Spleen (tissue), 11 donors: ENCODE data around the gene CENPO. TPM values are rescaled to one million over a fixed set of nuclear protein-coding genes. Genes with fewer than 3 reads are reported as not detected.

Experiments used
- DNase-seq: peaks from one replicate; pipeline ENCODE4 v3.0.0-alpha.2; 2020
- H3K27ac ChIP-seq, 8 donors: fragments of 200-600 bp; sonication (generic) in 7 of 8; 1 replicate in 4 of 8; 2 replicates in 4 of 8; pipeline versions ENCODE4 v1.5.0 to v1.8.0; 2016 to 2021; ENCODE audit warnings: inconsistent platforms in 4 of 8, mild to moderate bottlenecking in 4 of 8, moderate library complexity in 1 of 8
- H3K27me3 ChIP-seq, 7 donors: fragments of 200-600 bp; sonication (generic) in 6 of 7; replicated peaks in 1 of 7; 1 replicate in 4 of 7; 2 replicates in 3 of 7; pipeline versions ENCODE4 v1.5.0 to v1.8.0; 2016 to 2021; ENCODE audit warnings: inconsistent platforms in 3 of 7, mild to moderate bottlenecking in 1 of 7
- H3K36me3 ChIP-seq, 6 donors: fragments of 200-600 bp; sonication (generic) in 5 of 6; 1 replicate in 4 of 6; 2 replicates in 2 of 6; pipeline versions ENCODE4 v1.5.0 to v1.8.0; 2016 to 2021; ENCODE audit warnings: inconsistent platforms in 2 of 6
- H3K4me1 ChIP-seq, 6 donors: fragments of 200-600 bp; sonication (generic) in 5 of 6; 1 replicate in 3 of 6; 2 replicates in 3 of 6; pipeline versions ENCODE4 v1.5.0 to v1.8.0; 2016 to 2021; ENCODE audit warnings: inconsistent platforms in 3 of 6
- H3K4me3 ChIP-seq, 8 donors: fragments of 200-600 bp; sonication (generic) in 7 of 8; 1 replicate in 4 of 8; 2 replicates in 4 of 8; pipeline versions ENCODE4 v1.5.0 to v1.8.0; 2016 to 2021; ENCODE audit warnings: inconsistent platforms in 4 of 8, mild to moderate bottlenecking in 4 of 8, moderate library complexity in 2 of 8
- H3K9me3 ChIP-seq, 8 donors: fragments of 200-600 bp; sonication (generic) in 7 of 8; 1 replicate in 4 of 8; 2 replicates in 4 of 8; pipeline versions ENCODE4 v1.5.0 to v1.8.0; 2016 to 2021; ENCODE audit warnings: inconsistent platforms in 4 of 8
- POLR2A ChIP-seq, 3 donors: fragments of 450-650 bp; IDR thresholded peaks; one replicate each; pipeline ENCODE4 v1.5.1; 2017; ENCODE audit warnings: antibody characterized with exemption in 3 of 3, mild to moderate bottlenecking in 1 of 3
- POLR2AphosphoS5 ChIP-seq, 3 donors: sonication (generic); formaldehyde crosslinking; IDR thresholded peaks; one replicate each; pipeline ENCODE4 v1.5.1; 2017; ENCODE audit warnings: antibody characterized with exemption in 3 of 3
- WGBS, 5 donors: extraction: QIAGEN DNeasy Blood & Tissue Kit in 3 of 5; methylation state at CpG; one replicate each; pipeline versions ENCODE4 v1.1.5 to v1.1.7; 2013 to 2018; 5-methylcytosine and 5-hydroxymethylcytosine counted together
- intact Hi-C: fragments of 100-400 bp; cut with DNase I; formaldehyde crosslinking; loops from one replicate; pipeline ENCODE4 v1.15.0; 2023; ENCODE audit warnings: low total_unique reads
- polyA plus RNA-seq, 3 donors: library from polyadenylated mRNA; stranded (reverse); fragments of 200-250 nt; gene quantifications; one replicate each; pipeline ENCODE4 v1.2.1, GENCODE V29; 2013
- total RNA-seq, 7 donors: library from RNA; depleted of rRNA in 3 of 7; stranded (reverse); fragments of >200 nt in 3 of 7; fragmentation: NEBNext Ultra II Directional in 4 of 7; extraction: Animal tissue kit (Norgen Biotek cat#: 25700) in 4 of 7; gene quantifications; one replicate each; pipeline versions ENCODE4 v1.1.0 to v1.2.1, GENCODE V29; 2016 to 2021
- TF ChIP-seq, protein P1 (sequence below), 11 experiments: fragments of 200-600 bp in 7 of 11; fragments of 450-650 bp in 4 of 11; sonication (generic) in 4 of 11; IDR thresholded peaks in 8 of 11; conservative IDR thresholded peaks in 3 of 11; 1 replicate in 7 of 11; 2 replicates in 4 of 11; pipeline versions ENCODE4 v1.4.0 to v1.8.0; 2016 to 2021; ENCODE audit warnings: antibody characterized with exemption in 11 of 11, inconsistent platforms in 4 of 11, mild to moderate bottlenecking in 1 of 11
- donor health status: healthy with polysubstance abuse.
- donor health status: DM: no; HTN: no; CAD: no; lungs with moderate emphysema.
- donor health status: DM: no; HTN: no; CAD: no.
- donor health status: Bipolar disorder and iron deficiency.
- donor health status: healthy.
- donor health status: DM: no; HTN: no; CAD: no.
- donor health status: DM: yes; HTN: yes; CAD: no.

The CENPO gene
- total and polyA plus RNA-seq, 10 donors = 1.7 to 10.4 (median 8.2) TPM

DNA sequence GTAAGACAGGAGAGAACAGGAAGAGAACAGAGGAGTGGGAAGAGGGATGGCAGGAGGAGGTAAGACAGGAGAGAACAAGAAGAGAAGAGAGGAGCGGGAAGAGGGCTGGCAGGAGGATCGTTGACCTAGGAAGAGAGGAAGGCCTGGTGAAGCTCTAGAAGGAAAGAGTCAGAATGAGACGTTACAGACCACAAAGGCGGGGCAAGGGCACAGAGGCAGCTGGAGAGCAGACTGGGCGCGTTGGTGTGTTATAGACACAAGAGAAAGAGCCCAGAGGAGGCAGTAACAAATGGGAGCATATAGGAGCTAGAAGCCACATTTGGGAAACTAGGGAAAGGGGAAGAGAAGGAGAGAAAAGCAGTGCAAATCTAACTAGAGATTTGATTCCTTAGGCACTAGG lies 26.6 kb upstream of the CENPO start:
- no peaks in the 10 kb centered on the region for H3K9me3 ChIP-seq
- H3K27me3 ChIP-seq = no peaks in the 10 kb centered on the region
- no peaks in the 10 kb centered on the region for H3K4me1 ChIP-seq
- intact Hi-C loops = no loop called here
- no peak for DNase-seq
- TF ChIP-seq POLR2A (IDR thresholded peaks at IDR 0.05) (no peak), POLR2AphosphoS5 (IDR thresholded peaks at IDR 0.05) (no peak)
- TF ChIP-seq, protein P1, sequence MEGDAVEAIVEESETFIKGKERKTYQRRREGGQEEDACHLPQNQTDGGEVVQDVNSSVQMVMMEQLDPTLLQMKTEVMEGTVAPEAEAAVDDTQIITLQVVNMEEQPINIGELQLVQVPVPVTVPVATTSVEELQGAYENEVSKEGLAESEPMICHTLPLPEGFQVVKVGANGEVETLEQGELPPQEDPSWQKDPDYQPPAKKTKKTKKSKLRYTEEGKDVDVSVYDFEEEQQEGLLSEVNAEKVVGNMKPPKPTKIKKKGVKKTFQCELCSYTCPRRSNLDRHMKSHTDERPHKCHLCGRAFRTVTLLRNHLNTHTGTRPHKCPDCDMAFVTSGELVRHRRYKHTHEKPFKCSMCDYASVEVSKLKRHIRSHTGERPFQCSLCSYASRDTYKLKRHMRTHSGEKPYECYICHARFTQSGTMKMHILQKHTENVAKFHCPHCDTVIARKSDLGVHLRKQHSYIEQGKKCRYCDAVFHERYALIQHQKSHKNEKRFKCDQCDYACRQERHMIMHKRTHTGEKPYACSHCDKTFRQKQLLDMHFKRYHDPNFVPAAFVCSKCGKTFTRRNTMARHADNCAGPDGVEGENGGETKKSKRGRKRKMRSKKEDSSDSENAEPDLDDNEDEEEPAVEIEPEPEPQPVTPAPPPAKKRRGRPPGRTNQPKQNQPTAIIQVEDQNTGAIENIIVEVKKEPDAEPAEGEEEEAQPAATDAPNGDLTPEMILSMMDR (IDR thresholded peaks at IDR 0.05 in 8 of 11, conservative IDR thresholded peaks at IDR 0.05 in 3 of 11) = no peak
- H3K27ac ChIP-seq = no peak overlapping the region
- H3K4me3 ChIP-seq = no peak overlapping the region
- 60 to 69% (median 63%) methylated on average over 6 of the region's 6 CpGs for WGBS, 5 donors
- H3K36me3 ChIP-seq = peaks cover 0 to 91% (median 50%) of the 10 kb centered on the region in 6 donors

DNA sequence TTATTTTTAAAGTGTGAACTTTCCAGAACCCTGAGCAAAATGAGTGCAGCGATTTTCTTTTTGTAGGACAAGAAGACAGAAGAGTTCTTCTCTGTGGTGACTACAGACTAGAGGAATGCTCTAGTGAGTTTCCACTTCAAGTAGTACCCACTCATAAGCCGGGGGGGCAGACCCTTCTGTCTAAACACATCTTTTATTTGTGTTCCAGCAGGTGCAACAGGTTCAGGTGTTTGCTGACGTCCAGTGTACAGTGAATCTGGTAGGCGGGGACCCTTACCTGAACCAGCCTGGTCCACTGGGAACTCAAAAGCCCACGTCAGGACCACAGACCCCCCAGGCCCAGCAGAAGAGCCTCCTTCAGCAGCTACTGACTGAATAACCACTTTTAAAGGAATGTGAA lies 25.2 kb upstream of the CENPO start:
- 96 to 98% (median 97%) methylated on average over 5 of the region's 5 CpGs for WGBS, 5 donors
- no peak for DNase-seq
- intact Hi-C loops = no loop called here
- no peak overlapping the region for H3K27ac ChIP-seq
- no peaks in the 10 kb centered on the region for H3K4me1 ChIP-seq
- peaks cover 0 to 77% (median 38%) of the 10 kb centered on the region in 6 donors for H3K36me3 ChIP-seq
- no peak overlapping the region for H3K4me3 ChIP-seq
- TF ChIP-seq, protein P1 (IDR thresholded peaks at IDR 0.05 in 8 of 11, conservative IDR thresholded peaks at IDR 0.05 in 3 of 11) = no peak
- no peak for TF ChIP-seq POLR2A (IDR thresholded peaks at IDR 0.05)
- TF ChIP-seq POLR2AphosphoS5 (IDR thresholded peaks at IDR 0.05) = no peak
- no peaks in the 10 kb centered on the region for H3K9me3 ChIP-seq
- H3K27me3 ChIP-seq = no peaks in the 10 kb centered on the region

DNA sequence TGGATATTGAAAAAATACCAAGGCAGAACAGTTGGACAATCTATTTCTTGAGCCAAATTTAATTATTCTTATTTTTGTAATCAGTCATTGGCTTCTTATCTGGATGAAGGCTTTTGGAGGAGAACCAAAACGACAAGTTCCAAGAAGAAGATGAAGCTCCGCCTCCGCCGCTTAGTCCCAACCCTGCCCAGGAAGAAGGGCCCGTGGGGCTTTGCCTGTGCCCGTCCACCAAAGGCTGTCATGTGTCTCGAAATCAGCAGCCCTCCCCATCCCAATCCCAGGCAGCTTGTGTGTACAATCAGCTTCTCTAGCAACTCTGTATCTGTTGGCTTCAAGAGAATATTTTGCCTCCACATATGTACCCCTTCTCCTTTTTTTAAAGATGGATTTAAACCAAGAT lies 24.6 kb upstream of the CENPO start:
- no peaks in the 10 kb centered on the region for H3K9me3 ChIP-seq
- TF ChIP-seq POLR2A (IDR thresholded peaks at IDR 0.05) (no peak), POLR2AphosphoS5 (IDR thresholded peaks at IDR 0.05) (no peak)
- TF ChIP-seq, protein P1 (IDR thresholded peaks at IDR 0.05 in 8 of 11, conservative IDR thresholded peaks at IDR 0.05 in 3 of 11) = no peak
- H3K27ac ChIP-seq = no peak overlapping the region
- no peaks in the 10 kb centered on the region for H3K27me3 ChIP-seq
- intact Hi-C loops = no loop called here
- DNase-seq = no peak
- peaks cover 0 to 71% (median 36%) of the 10 kb centered on the region in 6 donors for H3K36me3 ChIP-seq
- H3K4me1 ChIP-seq = no peaks in the 10 kb centered on the region
- H3K4me3 ChIP-seq = no peak overlapping the region
- WGBS, 5 donors = 87 to 97% (median 95%) methylated on average over 7 of the region's 7 CpGs

DNA sequence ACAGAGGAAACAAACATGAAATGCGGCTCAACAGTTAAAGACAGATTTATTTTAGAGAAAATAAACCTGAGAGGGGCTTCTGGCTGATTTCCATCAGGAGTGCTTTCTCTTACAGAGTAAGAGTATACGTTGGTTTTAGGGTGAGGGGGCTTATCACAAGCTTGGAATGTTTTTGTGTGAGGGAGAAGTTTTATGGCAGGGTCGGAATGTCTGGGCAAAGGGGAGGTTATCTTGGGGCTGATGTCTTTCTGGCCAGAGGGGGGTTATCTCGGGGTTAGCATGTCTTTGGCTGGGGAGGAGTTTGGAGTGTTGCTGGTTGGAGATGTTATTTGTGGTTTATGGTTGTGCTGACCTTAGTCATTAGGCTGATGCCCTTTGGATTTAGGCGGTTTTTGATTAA lies 22.2 kb upstream of the CENPO start:
- no peak for DNase-seq
- Histone ChIP-seq H3K27ac (no peak overlapping the region), H3K27me3 (no peaks in the 10 kb centered on the region), H3K4me1 (no peaks in the 10 kb centered on the region), H3K9me3 (no peaks in the 10 kb centered on the region), H3K4me3 (no peak overlapping the region), H3K36me3 (peaks cover 0 to 46% (median 24%) of the 10 kb centered on the region in 6 donors)
- TF ChIP-seq, protein P1 (IDR thresholded peaks at IDR 0.05 in 8 of 11, conservative IDR thresholded peaks at IDR 0.05 in 3 of 11) = no peak
- TF ChIP-seq POLR2A (IDR thresholded peaks at IDR 0.05) (no peak), POLR2AphosphoS5 (IDR thresholded peaks at IDR 0.05) (no peak)
- WGBS, 5 donors = 91 to 96% (median 95%) methylated on average over 5 of the region's 5 CpGs
- intact Hi-C loops = no loop called here
